OCI-LY1 (cell line): ENCODE measurements around the gene LRMDA.
A peak's percentile ranks its signal among the peaks of the same experiment; 100 is the strongest.

Experiments used
- EZH2 ChIP-seq: fragments of 200-600 bp; sonication (generic), shearing (Covaris generic); IDR thresholded peaks from 2 replicates; pipeline ENCODE4 v1.8.0; 2017; ENCODE audit warnings: borderline replicate concordance, mixed run types, mild to moderate bottlenecking, antibody characterized with exemption, low read length, moderate library complexity, mixed read lengths
- TF ChIP-seq, protein P1 (sequence below): fragments of 200-600 bp; sonication (generic), shearing (Covaris generic); IDR thresholded peaks from 2 replicates; pipeline ENCODE4 v1.5.1; 2017; ENCODE audit warnings: mild to moderate bottlenecking, antibody characterized with exemption, low read length, moderate library complexity, mixed read lengths

DNA sequence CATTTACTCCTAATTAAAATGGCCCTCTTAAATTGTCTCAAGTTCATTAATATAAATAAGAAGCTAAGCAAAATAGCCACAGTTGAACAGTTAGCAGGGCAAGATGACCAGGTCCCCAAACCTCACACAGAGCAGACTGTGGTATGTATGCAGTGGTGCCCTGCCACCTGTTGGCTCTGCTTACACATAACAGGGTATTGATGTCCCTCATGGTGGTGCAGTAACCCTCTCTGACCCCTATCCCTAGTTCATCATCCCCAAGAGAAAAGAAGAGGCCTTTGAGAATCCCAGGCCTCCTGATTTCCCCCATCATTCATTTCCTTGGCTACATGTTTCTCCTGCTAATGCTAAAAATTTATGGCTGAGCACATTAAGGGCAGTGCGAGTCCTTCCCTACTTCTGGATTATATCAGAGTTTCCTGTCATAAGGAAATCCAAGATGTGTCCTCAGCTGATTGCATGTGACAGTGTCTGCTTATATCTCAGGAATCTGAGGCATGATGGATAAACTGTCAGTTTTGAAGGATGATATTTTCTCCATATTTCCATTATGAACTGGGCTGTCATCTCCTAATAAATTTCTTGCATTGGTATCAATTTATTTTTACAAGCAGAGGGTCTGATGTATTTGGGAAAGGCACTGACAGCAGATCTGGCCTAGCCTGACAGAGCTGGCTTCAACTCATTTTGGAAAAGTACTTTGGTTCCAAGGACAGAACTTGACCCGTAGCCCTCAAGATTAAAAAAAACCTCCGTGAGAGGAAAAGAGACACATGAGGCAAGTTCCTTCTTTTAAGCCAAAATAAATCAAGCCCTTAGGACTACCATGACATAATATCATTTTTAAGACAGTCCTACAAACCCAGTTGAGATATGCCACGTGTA is 880.6 kb downstream of the LRMDA start:
- TF ChIP-seq, protein P1, sequence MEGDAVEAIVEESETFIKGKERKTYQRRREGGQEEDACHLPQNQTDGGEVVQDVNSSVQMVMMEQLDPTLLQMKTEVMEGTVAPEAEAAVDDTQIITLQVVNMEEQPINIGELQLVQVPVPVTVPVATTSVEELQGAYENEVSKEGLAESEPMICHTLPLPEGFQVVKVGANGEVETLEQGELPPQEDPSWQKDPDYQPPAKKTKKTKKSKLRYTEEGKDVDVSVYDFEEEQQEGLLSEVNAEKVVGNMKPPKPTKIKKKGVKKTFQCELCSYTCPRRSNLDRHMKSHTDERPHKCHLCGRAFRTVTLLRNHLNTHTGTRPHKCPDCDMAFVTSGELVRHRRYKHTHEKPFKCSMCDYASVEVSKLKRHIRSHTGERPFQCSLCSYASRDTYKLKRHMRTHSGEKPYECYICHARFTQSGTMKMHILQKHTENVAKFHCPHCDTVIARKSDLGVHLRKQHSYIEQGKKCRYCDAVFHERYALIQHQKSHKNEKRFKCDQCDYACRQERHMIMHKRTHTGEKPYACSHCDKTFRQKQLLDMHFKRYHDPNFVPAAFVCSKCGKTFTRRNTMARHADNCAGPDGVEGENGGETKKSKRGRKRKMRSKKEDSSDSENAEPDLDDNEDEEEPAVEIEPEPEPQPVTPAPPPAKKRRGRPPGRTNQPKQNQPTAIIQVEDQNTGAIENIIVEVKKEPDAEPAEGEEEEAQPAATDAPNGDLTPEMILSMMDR, result peak; percentile 44
- no peak for TF ChIP-seq EZH2
